SH-SY5Y (cell line): ENCODE data around the gene LUZP1.

Experiments used
- GATA2 ChIP-seq: IDR thresholded peaks from 2 replicates; pipeline ENCODE4 v1.6.1; 2011; ENCODE audit warnings: mild to moderate bottlenecking, low read depth, low read length
- GATA3 ChIP-seq: IDR thresholded peaks from 2 replicates; pipeline ENCODE4 v1.6.1; 2011; ENCODE audit warnings: low read depth, mild to moderate bottlenecking, low read length, moderate library complexity

DNA sequence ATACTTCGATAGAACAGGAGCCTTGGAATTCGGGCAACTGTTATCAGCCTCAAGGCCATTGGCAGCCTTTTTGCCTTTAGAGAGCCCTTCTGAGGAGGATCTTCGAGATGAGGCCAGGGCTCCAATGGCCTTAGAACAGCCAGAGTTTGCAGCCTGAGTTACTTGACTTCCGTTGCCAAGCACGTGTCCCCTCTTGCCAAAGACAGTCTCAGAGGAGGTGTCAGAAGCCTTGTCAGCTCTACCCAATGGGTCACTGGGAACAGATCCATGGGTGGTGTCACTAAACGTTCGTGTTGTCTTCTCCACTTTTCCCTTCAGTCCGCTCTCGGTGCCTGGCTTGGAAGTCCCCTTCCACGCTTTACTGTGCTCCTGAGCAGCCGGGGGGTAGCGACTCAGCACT is 76.2 kb downstream of the LUZP1 start:
- no peak for TF ChIP-seq GATA3
- TF ChIP-seq GATA2, result no peak
